Adipose tissue (tissue), 3 donors: ENCODE measurements around the gene MYBPC2. TPM values are rescaled to one million over a fixed set of nuclear protein-coding genes. Genes with fewer than 3 reads are reported as not detected.
"Not testable (repeated sequence)": the region's sequence is repeated elsewhere in the genome, so short reads cannot be mapped to it uniquely, and the experiment has no call there.

Experiments used
- H3K27ac ChIP-seq: one replicate; pipeline ENCODE4 v1.5.1; 2013; ENCODE audit warnings: low read depth, low read length
- WGBS, 3 donors: extraction: QIAGEN DNeasy Blood & Tissue Kit; methylation state at CpG; one replicate each; pipeline ENCODE4 v1.1.7; 2013; 5-methylcytosine and 5-hydroxymethylcytosine counted together
- polyA plus RNA-seq, 3 donors: library from polyadenylated mRNA; stranded (reverse); fragments of 200-250 nt; gene quantifications; one replicate each; pipeline ENCODE4 v1.2.3, GENCODE V29; 2013
- donor health status: healthy with polysubstance abuse.
- donor health status: Bipolar disorder and iron deficiency.
- donor health status: healthy.

MYBPC2 gene
- polyA plus RNA-seq, 3 donors = 0.06 to 0.34 (median 0.15) TPM

DNA sequence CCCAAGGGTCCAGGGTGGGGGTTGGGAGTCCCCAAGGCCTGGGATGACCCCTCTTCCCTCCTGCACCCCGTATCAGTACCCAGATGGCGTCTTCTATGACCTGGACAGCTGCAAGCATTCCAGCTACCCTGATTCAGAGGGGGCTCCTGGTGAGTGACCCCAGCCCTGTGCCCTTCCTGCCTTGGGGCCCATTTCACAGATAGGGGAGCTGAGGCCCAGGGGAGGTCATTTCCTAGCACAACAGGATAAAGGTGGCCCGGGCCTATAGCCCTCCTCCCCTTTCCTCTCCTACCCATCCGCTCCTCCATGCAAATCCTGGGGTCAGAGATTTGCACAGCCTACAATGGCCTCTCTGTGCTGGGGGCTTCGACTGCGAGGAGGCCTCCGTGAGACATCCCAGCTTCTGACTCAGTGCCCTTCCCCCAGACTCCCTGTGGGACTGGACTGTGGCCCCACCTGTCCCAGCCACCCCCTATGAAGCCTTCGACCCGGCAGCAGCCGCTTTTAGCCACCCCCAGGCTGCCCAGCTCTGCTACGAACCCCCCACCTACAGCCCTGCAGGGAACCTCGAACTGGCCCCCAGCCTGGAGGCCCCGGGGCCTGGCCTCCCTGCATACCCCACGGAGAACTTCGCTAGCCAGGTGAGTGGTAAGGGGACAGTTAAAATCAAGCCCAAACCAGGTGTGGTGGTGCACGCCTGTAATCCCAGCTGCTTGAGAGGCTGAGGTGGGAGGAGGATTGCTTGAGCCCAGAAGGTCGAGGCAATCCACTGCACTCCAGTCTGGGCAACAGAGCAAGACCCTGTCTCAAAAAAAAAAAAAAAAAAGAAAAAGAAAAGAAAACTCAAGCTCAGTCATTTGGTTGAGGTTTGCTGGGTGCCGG, 10.1 kb upstream of the MYBPC2 start:
- H3K27ac ChIP-seq = no peak overlapping the region
- WGBS, 3 donors = 76 to 88% (median 83%) methylated on average over 18 of the region's 18 CpGs

DNA sequence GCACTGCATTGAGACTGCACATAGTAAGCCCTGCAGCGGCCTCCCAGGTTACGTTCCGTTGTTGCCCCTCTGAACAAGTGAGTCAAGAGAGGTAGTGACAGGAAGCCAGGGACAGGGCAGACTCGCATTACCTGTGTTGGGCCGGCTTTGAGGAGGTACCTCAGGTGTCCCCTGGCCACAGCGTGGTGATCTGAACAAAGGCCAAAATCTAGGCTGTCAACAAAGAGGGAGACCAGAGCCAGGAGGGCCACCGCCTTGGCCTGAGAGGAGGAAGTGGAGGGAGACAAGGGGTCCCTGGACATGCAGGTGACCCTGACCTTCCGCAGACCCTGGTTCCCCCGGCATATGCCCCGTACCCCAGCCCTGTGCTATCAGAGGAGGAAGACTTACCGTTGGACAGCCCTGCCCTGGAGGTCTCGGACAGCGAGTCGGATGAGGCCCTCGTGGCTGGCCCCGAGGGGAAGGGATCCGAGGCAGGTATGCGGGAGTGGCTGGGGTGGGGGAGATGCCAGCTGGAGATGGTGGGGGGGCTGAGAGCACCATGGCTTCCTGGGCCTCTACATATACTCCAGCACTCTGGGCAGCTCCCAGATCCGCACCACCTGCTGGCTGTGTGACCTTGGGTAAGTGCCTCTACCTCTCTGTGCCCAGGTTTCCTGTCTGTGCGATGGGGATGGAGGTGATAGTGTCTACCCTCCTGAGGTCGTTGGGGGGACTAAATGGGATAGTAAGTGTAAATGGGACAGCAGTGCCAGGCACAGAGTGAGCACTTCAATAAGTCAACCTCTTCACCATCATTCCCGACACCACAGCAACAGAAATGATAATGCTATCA, 9.2 kb upstream of the MYBPC2 start:
- 74 to 83% (median 82%) methylated on average over 21 to 22 of the region's 22 CpGs for WGBS, 3 donors

DNA sequence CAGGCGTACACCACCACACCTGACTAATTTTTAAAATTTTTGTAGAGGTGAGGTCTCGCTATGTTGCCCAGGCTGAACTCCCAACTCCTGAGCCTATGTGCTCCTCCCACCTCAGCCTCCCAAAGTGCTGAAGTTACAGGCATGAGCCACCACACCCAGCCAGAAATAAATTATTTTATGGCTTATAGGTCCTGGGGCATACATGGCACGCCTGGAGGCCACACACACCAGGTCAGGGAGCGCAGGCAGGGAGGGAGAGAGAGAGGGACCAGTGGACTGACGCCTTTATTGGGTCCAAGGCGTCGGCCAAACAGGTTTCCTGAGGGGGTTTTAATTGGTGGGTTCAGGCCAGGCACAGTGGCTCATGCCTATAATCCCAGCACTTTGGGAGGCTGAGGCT, 7.1 kb upstream of the MYBPC2 start:
- WGBS, 3 donors = 62 to 86% (median 62%) methylated on average over 7 of the region's 7 CpGs

More for the DNA sequence above, 9.2 kb upstream of the MYBPC2 start:
- H3K27ac ChIP-seq = no peak overlapping the region

DNA sequence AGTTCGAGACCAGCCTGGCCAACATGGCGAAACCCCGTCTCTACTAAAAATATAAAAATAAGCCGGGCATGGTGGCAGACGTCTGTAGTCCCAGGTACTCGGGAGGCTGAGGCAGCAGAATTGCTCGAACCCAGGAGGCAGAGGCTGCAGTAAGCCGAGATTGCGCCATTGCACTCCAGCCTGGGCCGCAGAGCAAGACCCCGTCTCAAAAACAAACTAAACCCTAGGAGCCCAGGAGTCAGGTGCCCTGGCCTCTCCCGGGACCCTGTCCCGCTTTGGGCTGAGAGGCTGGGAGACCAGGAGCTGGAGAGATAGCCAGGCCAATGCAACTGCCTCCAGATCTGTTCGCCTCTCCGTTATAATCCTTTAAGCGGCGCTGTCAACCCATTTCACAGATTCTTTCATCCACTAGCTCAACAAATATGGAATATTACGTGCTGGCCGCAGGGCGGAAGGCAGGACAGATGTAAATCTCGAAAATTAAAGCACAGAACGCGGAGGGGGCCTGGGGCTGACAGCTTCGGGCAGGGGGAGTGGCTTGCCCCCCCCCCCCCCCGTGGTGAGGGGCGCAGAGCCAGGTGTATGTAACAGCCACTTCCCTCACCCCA, 5.3 kb upstream of the MYBPC2 start:
- H3K27ac ChIP-seq = no peak overlapping the region
- 80 to 86% (median 80%) methylated on average over 24 to 26 of the region's 26 CpGs for WGBS, 3 donors

More for the DNA sequence above, 7.1 kb upstream of the MYBPC2 start:
- H3K27ac ChIP-seq = no peak overlapping the region

DNA sequence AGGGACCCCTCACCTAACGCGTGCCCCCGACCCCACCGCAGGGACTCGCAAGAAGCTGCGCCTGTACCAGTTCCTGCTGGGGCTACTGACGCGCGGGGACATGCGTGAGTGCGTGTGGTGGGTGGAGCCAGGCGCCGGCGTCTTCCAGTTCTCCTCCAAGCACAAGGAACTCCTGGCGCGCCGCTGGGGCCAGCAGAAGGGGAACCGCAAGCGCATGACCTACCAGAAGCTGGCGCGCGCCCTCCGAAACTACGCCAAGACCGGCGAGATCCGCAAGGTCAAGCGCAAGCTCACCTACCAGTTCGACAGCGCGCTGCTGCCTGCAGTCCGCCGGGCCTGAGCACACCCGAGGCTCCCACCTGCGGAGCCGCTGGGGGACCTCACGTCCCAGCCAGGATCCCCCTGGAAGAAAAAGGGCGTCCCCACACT, 4.7 kb upstream of the MYBPC2 start:
- H3K27ac ChIP-seq = no peak overlapping the region
- 4 to 11% (median 6%) methylated on average over 36 to 38 of the region's 38 CpGs for WGBS, 3 donors

DNA sequence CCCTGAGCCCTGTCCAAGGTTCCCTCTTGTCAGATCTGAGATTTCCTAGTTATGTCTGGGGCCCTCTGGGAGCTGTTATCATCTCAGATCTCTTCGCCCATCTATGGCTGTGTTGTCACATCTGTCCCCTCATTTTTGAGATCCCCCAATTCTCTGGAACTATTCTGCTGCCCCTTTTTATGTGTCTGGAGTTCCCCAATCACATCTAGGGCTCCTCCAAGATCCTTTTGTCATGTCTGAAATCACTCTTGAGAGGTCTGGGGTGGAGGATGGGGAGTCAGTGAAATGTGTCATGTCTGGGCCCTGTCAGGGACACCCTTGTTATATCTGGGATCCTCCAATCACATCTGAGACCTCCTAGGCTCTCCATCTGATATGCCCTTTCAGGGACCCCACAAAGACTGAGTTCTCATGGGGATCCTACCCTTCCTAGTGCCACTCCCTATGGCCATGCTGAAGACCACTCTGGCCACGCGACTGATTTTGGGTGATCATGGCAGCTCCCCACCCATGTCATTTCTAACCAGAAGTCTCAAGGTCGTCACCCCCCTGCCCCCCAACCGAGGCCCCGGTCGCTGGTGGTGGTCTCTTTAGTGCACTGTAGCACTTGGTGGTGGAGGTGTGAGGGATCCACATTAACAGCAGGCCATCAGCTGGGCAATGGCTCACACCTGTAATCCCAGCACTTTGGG, 3.8 kb upstream of the MYBPC2 start:
- 72 to 88% (median 88%) methylated on average over 7 of the region's 7 CpGs for WGBS, 3 donors
- H3K27ac ChIP-seq = no peak overlapping the region

DNA sequence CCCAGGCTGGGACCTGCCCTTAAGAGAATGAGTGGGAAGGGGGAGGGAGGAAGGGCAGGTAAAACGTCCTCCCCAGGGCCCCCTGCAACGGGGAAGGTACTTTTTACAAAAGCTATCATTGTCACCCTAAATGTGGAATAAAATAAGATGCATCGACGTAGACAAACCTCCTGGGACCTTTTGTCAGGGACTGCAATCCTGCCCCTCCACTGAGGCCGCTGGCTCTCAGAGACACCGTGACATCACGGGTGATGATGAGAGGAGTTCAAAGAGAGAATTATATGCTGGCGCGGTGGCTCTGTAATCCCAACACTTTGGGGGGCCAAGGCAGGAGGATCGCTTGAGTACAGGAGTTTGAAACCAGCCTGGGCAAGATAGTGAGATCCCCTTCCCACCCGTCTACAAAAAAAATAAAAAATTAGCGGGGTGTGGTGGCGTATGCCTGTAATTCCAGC, 1.8 kb upstream of the MYBPC2 start:
- 30 to 40% (median 33%) methylated on average over 13 of the region's 13 CpGs for WGBS, 3 donors
- no peak overlapping the region for H3K27ac ChIP-seq

DNA sequence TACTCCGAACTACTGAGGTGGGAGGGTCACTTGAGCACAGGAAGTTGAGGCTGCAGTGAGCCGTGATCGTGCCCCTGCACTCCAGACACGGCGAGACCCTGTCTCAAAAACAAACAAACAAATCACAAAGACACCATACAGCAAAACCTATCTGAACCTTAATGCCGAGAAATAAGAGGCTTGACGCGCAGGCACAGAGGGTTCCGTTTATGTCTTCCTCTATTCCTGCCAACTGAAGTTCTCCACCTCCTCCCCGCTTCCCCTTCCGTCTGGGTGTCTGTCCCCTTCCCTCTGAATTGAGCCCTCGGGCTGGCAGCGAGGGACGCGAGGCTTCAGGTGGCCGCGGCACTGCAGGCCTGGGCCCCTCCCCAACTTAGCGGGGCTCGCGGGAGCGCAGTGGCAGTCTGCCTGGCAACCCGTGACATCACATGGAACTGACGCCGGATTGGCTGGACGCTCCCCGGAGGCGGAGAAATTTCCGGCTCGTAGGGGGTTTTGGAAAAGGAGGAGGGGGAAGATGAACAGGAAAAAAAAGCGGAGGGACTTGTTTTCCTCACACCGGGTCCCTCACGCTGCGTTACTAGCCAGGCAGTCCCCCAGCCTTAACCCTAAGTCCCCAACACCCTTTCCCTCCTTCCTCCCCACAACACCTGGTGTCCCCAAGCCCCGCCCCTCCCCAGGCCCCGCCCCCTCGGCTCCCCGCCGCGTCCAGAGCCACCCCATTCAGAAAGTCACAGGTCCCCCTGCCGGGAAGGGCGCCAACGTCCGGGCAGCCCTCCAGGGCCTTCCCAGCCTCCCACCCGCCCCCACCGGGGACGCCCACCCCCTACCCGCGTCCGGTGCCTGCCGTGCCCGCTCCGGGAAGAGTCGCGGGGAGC, 1.1 kb upstream of the MYBPC2 start:
- WGBS, 3 donors = 1 to 2% (median 1%) methylated on average over 46 to 54 of the region's 54 CpGs
- H3K27ac ChIP-seq = no peak overlapping the region

DNA sequence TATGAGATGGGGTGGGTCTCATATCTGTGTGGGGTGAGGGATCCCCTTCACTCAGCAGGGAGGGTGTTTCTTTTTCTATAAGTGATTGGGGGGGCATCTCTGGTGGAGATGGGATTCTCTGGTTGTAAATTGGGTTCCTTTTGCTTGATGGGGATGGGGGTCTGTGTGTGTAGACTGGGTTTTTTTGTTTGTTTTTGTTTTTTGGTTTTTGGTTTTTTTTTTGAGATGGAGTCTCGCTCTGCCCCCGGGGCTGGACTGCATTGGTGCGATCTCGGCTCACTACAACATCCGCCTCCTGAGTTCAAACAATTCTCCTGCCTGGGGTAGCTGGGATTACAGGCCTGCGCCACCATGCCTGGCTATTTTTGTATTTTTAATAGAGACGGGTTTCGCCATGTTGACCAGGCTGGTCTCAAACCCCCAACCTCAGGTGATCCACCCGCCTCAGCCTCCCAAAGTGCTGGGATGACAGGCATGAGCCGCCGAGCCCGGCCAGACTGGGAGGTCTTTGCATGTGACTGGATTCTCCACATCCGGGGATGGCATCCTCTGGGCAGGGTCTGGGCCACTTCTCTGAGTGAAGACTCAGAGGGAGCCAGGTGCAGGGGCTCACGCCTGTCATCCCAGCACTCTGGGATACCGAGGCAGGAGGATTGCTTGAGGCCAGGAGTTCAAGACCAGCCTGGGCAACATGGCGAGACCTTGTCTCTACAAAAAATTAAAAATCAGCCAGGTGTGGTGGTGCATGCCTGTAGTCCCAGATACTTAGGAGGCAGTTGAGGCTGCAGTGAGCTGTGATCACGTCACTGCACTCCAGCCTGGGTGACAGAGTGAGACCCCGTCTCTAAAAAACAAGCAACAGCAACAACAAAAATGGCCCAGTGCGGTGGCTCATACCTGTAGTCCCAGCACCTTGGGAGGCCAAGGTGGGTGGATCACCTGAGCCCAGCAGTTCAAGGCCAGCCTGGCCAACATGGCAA, 799 bp downstream of the MYBPC2 start:
- 75 to 78% (median 77%) methylated on average over 19 of the region's 19 CpGs for WGBS, 3 donors
- H3K27ac ChIP-seq = no peak overlapping the region

DNA sequence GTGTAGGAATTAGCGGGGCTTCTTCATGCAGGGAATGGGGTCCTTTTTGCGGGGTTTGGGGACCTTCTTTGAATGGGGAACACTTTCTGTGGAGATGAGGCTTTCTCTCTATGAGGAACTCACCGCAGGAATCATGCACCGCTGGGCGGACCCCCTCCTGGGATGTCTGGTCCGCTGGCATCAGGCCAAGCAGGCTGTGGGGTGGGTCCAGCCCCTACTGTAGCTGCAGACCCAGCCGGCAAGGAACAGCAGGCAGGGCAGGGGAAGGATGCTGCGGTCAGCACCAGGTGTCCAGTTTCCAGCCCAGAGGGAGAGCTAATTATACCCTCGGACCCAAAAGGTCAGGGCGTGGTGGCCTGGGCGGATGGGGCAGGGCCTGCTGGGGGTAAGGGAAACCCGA, 1.8 kb downstream of the MYBPC2 start:
- WGBS, 3 donors = 34 to 48% (median 46%) methylated on average over 12 of the region's 12 CpGs
- no peak overlapping the region for H3K27ac ChIP-seq

DNA sequence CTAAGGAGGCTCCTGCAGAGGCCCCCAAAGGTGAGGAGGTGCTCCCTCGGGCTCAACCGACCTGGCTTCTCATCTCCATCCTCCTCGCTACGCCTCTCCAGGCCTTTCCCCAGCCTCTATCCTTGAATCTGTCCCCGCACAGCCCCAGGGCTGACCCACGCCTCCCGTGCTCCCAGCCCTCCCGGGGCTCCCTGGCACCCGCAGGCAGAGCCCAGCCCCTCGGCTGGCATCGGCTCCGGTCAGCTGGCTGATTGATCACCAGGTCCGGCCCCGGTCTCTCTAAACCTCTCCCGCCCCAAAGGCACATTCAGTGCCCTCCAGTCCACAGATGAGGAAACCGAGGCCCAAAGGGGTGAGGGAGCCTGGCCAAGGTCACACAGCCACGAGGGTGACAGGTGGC, 2.5 kb downstream of the MYBPC2 start:
- WGBS, 3 donors = 79 to 83% (median 80%) methylated on average over 17 of the region's 17 CpGs
- no peak overlapping the region for H3K27ac ChIP-seq

DNA sequence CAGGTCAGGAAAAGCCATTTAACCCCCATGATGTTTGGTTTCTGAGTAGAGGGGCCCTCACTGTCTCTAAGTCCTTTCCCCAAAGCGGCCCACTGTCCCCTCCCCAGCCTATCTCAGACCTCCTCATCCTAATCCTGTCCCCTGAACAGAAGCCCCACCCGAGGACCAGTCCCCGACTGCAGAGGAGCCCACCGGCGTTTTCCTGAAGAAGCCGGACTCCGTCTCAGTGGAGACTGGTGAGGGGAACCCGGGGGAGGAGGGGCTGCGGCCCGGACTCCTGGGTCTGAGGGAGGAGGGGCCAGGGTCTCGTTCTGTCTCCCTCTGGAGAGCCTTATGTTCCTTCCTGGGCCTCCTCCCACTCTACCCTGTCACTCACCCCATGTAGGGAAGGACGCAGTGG, 2.9 kb downstream of the MYBPC2 start:
- H3K27ac ChIP-seq = no peak overlapping the region
- WGBS, 3 donors = 72 to 82% (median 75%) methylated on average over 12 of the region's 12 CpGs

DNA sequence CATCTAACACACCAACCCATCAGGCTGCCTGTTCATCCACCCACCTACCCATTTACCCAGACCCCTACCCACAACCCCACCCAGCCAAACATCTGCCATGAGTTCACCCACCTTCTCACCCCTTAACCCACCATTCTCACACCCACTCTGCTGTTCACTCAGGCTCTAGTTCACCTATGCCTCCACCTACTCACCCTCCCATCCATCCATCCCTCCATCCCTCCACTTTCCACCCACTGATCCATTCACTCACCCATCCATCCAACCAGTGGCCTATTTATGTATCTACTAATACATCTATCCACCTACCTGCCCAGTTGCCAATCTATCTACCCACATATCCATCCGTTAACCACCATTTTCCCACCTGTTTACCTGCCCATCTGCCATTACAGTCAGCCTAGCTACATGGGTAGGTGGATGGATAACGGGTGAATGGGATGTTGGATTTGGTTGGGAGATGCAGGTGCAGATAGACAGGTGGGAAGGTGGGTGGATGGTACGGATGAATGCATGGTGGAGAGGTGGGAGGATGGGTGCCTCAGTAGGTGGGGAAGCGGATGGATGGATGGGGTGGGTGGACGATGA, 5.3 kb downstream of the MYBPC2 start:
- H3K27ac ChIP-seq = no peak overlapping the region
- WGBS, 3 donors = 86 to 94% (median 92%) methylated on average over 5 of the region's 5 CpGs

DNA sequence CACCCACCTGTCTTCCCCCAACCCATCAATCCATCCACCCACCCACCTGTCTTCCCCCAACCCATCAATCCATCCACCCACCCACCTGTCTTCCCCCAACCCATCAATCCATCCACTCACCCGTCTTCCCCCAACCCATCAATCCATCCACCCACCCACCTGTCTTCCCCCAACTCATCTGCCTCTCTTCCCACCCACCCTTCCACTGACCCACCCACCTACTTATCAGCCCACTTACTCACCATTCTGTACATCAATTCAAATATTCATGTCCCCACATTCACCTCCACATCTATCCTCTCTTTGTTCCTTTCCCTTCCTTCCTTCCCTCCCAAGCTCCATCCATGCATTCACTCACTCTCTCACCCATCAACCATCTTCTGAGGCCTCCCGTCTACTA, 6.4 kb downstream of the MYBPC2 start:
- H3K27ac ChIP-seq = not testable (repeated sequence)
- WGBS, 3 donors = 59 to 82% (median 76%) methylated on average over 2 of the region's 2 CpGs

DNA sequence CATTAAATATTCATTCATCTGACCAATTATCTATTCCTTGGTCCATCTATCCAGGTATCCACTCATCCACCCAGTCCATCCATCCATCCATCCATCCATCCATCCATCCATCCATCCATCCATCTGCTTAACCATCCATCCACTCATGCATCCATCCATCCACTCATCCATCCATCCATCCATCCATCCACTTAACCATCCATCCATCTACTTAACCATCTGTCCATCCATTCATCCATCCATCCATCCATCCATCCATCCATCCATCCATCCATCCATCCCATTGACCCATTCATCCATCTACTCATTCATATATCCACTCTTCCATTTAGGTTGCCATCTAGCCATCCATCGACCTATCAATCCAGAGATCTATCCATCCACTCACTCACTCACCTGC, 11.4 kb downstream of the MYBPC2 start:
- WGBS, 3 donors = 78 to 95% (median 82%) methylated on average over 1 of the region's 1 CpG

DNA sequence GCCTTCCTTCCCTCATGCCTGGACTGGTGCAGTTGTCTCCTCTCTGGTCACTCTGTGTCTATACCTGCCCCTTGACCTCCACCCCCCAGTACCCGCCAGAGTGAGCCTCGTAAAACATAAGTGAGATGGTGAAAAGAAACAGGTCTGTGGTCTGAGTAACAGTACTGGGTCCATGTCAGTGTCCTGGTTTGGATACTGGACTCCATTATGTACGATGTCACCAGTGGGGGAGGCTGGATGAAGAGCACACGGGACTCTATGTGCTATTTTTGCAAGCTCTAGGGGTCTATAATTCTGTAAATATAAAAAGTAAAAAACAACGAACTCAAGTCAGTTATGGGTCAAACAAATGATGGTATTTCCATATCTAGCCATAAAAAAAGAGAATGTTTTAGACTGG, 14.4 kb downstream of the MYBPC2 start:
- no peak overlapping the region for H3K27ac ChIP-seq
- WGBS, 3 donors = 80 to 84% (median 82%) methylated on average over 5 of the region's 5 CpGs

More for the DNA sequence above, 11.4 kb downstream of the MYBPC2 start:
- H3K27ac ChIP-seq = no peak overlapping the region
